ENCODE measurements around the gene CCT3.
"Not testable (repeated sequence)": the region's sequence is repeated elsewhere in the genome, so short reads cannot be mapped to it uniquely, and the experiment has no call there.

CCT3 gene

DNA sequence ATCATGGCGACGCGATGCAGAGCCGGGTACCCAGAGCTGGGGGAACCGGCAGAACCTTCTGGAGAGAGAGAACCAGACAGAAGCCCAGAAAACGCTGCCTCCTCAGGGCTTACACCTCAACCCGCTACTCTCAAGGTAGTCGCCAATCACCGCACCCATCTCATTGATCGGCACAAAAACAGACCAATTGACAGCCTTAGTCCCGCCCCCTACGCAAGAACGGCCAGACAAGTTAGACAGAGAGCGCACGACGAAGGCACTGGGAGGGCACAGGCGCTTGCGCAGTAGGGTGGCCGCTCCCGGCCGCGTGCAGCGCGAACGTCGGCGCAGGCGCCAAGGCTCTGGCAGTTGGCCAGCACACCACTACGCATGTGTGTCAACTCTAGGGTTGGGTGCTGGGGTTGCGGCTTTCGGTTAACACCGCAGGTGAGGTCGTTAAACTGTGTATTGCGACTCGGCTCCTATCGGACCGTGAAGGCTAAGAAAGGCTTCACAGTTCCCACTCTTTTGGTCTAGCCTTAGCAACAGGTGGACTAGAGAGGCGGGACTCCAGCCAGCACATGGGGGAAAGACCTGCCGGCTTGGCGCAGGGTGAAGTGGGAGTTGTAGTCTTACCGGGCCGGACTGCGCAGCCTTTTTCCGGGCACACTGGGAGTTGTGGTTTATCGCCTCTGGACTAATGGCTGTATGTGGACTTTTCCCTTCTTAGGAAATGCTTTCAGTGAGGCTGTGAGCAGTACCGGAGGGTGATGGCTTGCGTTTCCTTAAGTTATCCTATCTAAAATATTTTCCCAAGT, at the start of gene CCT3, which contains the start of gene TSACC:
TSS of gene CCT3 (minus strand) at position 113 of the 797 bp plus-strand sequence. CDS start at position 5, 108 bp downstream.
TSS of gene TSACC (plus strand) at position 347 of the 797 bp plus-strand sequence. CDS start 1,232 bp downstream, outside the sequence.
- peak; percentile 99 for DNase-seq

DNA sequence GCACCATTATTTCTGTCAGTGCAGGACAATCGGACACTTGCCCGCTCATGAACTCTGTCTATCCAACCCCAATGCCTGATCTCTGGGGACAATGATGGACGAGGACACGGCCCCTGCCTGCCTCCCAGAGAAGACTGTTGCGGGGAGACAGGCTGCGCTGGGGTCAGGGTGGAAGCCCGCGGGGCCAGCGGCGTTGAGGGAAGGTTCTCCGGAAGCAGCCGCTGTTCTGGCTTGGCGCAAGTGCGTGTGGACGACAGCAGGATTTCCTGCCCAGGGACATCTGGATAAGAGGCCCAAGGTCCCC, 49.7 kb upstream of the CCT3 start:
- no peak for DNase-seq

DNA sequence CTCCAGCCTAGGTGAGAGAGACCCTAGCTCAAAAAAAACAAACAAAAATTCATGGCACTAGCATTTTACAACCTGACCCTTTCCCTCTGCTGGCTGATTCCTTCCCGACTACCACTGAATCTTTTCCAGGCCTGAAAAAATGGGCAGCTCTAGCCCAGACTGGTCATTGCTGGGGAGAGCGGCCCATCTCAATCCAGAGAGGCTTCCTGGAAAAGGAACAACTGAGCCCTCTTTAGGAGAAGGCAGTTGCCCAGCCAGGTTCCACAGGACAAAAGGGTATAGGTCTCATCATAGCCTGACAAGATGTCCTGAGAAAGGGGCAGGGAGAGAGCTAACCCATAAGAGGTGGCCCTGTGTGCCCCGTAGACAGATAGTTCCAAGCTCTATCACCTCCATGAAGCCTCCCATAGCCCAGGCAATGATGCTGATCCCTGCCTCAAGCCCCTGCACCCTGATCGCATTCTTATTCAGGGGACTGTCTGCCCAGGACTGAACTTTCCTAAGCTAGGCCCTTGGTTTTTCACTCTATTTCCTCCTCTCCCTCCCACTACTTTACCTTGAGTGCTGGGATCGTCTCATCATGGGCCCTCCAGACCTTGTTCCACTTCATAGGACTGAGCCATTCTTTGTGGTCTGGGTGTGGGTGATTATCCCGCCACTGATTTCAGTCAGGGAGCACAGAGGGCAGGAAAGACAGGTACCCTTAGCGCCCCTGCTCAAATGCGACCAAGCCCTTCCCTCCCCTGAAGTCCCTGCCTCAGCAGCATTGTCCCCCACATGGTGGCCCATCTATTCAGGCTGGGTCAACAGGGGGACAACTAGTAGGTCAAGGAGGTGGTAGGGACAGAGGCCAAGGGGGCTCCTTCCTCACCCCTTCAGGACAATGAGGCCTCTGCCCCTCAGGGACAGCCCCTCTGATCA, 49.1 kb upstream of the CCT3 start:
- no peak for DNase-seq

DNA sequence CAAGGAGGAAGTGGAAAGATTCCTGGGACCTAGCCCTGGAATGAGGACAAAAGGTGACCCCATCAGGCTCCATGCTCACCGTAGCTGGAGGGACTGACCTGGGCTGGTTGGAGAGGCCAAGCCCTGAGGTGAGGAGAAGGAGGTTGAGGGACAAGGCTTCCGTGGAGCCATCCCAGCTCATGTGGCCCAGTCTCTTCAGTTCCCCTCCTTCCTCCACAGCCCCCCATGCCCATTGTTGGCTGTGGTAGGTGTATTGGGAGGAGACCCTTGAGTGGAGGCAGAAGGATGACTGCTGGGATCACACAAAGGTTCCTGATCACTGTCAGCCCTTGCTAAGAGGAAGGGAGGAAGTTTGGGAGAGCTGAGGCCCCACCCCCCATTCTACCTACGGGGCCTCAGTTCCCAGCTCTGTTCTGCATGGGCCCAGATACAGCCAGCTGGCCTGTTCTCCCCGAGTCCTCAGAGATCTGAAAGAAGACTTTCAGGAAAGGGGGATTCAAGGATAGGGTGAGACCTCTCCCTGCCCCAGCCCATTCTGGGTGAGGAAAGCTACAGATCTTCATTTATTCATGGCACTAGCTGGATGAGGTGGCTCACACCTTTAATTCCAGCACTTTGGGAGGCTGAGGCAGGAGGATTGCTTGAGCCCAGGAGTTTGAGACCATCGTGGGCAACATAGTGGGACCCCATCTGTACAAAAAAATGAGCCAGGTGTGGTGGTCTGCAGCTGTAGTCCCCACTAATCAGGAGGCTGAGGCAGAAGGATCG, 48.2 kb upstream of the CCT3 start:
- no peak for DNase-seq

DNA sequence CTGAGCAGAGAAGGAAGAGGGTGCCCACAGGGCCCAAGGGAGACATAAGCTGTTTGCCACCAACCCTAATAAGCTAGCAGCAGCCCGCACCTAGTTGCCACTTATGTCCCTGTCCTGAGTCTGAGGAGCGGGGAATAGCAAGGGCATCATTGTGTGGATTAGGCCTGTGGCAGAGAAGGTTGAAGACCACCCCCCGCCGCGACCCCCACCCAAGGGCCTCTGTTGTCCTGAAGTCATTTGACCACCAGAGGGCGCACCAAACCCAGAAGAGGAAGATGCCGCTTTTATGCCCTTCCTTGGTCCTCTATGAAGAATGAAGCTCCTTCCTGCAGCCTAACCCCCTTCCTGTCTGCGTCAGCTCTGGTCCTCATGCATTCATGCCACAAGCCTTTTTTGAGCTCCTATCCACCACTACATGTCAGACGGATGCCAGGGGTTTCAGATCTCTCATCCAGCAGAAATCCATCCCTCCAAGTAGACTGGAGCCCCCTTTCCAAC, 47.5 kb upstream of the CCT3 start:
- peak; percentile 48 for DNase-seq

DNA sequence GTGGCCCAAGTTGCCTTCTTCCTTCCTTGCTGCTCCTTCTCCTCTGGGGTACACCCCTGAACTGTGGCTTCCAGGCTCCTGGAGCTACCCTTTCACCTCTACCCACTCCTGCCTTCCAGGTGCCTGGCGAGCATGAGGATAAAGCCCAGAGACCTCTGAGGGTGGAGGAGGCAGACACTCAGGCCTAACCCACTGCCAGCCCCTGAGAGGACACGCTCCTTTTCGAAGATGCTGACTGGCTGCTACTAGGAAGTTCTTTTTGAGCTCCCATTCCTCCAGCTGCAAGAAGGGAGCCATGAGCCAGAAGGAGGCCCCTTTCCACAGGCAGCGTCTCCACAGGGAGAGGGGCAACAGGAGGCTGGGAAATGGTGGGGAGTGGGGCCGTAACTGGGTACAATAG, 46.6 kb upstream of the CCT3 start:
- no peak for DNase-seq

DNA sequence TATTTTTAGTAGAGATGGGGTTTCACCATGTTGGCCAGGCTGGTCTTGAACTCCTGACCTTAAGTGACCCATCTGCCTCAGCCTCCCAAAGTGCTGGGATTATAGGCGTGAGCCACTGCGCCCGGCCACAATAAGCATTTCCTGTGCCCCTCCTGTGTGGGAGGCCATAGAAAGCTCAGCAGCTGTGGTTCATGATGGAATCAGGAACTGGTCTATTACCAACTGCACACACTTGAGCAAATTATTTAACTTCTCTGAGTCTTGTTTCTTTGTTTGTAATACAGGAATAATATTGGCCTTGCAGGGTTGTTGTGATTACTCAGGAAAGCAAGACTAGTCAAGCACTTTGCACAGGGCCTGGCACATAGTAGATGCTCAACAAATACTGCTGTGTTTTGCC, 45.9 kb upstream of the CCT3 start:
- DNase-seq = no peak

DNA sequence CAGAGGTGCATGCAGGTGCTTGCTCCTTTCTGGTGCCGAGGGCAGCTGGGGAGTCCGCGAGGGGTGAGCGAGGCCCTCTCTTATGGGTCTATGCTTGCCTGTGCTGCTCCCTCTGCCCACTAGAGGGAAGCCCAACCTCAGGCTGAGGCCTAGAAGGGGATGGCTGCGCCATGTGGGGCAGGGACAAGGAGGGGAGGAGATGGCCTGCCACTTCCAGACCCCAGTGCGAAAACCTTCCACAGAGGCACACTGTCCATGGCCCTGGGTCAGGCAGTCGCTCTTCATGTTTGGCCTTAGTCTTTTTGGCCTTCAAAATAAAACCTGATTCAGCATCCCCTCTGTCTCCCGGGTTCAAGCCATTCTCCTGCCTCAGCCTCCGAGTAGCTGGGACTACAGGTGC, 44.9 kb upstream of the CCT3 start:
- peak; percentile 37 for DNase-seq

DNA sequence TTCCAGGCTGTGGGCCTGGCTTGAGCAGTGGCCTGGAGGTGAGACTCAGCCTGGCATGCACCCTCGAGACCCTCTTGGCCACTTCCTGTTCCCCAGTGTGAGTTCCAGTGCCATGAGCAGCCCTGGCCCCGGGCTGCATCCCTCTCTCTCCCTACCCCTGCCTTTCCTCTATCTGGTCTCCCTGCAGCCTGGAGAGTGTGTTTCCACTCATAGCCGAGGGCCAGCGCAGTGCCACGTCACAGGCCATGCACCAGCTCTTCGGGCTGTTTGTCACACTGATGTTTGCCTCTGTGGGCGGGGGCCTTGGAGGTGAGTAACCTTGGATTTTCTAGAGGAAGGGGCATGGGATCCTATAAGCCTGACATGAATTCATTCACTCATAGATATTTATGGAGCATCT, 44.5 kb upstream of the CCT3 start:
- DNase-seq = no peak

DNA sequence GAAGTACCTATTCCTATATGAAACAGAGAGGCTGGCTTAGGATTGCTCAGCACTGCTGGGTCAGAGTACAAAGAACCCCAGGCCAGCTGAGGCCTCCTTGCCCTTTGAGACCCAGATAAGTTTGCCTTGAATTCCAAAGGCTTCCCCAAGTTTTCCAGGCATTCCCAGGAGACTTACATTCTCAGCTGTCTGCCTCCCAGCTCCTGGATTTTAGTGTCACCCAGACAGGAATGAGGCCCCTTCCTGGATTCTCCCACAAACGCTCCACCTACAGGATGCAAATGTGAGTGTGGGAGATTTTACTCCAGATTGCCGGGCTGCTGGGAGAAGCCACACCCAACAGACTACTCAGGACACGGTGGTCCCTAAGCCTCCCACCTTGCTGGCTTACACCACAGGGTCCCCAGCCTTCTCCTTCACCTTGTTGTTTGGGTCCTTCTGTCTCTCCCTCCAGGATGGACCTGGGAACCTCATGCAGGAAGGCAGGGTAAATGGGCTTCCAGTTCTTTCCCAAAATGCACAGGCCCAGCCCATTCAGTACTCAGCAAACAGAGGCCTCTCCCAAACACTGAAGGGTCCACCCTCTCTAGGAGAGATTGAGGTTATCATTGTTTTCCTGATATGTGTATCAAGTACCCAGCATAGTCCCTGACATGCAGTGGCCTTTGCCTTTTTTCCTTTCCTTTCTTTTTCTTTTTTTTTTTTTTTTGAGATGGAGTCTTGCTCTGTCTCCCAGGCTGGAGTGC, 41.5 kb upstream of the CCT3 start:
- no peak for DNase-seq

DNA sequence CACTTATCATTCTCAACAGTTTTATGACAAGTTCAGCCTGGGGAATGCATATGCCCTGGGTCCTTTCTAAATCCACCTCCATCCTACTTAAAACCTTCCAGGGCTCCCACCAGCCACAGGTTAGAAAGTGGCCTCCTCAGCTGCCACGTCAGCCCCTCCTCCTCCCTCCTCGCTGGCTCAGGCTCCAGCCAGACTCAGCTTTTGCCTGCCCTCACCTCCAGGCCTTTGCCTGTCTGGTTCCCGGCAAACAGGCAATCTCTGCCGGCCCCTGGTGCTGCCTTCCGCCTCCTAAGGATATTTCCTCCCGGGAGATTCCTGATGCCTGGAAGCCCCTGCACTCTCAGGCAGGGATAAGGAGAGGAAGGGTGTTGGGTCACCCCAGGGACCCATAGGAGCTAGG, 40.5 kb upstream of the CCT3 start:
- DNase-seq = no peak

DNA sequence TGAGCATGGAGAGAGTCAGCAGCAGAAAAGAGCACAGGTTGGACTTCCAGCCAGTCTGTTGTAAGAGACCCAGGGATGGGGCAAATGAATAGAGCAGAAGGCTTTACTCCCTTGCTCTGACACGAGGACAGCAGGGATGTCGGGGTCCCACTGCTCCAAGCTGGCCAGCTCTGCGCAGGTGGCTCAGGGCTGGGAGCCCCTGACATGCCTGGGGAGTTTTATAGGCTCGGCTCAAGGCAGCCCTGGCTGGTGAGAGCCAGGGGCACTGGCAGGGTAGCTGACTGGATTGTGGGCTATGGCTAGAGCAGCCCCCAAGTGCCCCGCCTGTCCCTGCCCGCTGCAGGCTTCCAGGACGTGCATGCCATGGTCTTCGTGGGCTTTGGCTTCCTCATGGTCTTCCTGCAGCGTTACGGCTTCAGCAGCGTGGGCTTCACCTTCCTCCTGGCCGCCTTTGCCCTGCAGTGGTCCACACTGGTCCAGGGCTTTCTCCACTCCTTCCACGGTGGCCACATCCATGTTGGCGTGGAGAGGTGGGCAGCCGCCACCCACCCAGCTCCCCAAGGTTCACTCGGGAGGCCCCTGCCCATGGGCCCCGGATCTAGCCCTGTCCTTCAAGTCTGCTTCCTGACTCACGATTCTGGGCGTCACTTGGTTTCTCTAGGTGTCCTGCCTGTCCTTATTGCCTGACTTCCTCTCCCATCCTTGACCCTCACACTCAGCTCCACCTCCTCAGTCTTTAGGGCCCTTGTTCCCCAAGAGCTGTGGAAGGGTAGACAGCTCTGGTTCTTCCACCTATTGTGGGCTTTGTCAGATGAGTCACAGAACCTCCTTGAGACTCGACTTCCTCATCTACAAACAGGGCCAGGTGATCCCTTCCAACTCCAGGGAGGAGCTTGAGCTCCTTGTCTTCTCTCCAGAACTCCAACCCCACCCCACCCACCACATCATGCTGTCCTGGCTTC, 39.1 kb upstream of the CCT3 start:
- DNase-seq = no peak

DNA sequence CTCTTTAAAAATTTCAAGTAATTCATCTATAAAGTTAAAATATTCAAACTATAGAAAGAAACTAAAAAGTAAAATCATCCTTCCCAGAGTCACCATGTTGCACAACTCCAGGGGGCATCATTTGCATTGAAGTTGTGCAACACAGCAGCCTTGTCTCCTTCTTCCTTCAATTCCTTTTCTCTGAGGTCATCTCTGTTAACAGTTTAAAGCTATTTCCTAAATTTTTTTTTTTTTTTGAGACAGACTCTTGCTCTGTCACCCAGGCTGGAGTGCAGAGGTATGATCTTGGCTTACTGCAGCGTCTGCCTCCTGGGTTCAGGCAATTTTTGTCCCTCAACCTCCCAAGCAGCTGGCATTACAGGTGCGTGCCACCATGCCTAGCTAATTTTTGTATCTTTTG, 38.1 kb upstream of the CCT3 start:
- no peak for DNase-seq

DNA sequence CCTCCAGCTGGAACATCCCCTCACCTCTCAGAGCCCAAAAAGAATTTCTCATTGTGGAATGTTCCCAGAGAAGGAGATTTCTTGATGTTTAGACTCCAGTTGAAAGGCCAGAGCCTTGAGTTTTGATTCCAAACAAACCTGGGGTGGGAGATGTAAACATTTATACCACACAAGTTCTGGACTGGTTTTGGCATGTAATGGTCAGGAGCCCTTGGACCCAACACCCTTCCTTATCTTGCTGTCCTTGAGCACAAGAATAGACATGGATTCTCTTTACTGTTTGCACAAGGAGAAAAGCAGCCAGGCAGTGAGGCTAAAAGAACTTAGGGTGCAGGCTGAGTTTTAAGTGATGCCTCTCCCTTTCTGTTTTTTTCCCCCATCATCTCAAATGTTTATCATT, 35.5 kb upstream of the CCT3 start:
- no peak for DNase-seq

DNA sequence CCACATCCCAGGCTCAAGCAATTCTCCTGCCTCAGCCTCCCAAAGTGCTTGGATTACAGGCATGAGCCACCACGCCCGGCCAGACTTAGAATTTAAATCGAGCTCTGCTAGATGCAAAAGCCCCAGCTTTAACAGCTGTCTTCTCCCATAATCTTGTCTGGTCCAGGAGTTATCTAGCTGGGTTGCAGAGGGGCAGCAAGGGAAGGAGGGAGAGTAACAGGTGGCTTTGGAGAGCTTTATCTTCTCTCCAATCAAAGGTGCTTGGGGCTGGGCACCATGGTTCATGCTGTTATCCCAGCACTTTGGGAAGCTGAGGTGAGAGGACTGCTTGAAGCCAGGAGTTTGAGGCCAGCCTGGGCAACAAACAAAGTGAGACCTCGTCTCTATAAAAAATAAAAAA, 34.8 kb upstream of the CCT3 start:
- DNase-seq = no peak

DNA sequence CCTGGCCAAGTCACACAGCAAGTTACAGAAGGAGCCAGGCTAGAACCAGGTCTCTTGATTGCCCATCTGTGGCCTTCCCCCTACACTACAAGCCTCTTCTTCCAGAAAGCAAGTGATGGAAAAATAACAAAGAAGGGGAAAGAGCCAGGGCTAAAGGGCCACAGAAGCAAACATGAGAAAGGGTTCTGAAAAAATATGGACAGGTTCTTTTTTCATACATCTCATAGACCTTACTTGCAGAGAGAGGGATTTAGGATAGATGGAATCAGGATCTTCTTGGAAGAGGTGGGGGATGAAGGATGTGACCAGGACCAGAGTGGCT, 34.1 kb upstream of the CCT3 start:
- no peak for DNase-seq

DNA sequence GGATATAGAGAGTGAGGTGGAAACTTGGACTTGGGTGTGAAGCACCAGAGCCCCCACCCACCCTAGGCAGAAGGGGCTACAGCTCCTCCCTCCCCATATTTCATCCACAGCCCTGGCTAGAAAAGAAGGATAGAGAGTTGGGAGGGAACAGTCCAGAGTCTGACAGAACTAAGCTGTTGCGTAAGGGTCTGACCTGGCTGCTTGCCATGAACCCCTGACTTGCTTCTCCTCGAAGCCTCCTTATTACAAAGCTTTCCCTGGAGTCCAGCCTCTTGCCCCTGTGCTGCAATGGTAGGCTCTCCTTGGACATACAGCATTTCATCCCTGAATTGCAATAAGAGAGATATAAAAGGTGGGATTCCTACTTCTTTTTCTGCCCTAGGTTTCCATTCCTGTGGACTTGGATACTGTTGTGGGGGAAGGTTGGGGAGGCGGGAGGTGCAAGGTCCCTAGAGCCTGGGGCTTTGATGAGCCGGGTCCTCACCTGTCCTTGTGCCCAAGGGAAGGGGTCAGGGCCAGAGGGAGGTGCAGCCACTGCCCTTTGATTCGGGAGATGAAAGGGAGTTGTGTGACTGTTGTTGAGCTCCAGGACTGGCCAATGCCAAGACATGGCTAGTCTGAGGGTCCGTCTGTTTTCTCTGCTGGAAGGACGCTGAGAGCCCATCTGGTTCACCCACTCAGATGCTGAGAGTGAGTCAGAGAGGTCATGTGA, 33.6 kb upstream of the CCT3 start:
- no peak for DNase-seq

DNA sequence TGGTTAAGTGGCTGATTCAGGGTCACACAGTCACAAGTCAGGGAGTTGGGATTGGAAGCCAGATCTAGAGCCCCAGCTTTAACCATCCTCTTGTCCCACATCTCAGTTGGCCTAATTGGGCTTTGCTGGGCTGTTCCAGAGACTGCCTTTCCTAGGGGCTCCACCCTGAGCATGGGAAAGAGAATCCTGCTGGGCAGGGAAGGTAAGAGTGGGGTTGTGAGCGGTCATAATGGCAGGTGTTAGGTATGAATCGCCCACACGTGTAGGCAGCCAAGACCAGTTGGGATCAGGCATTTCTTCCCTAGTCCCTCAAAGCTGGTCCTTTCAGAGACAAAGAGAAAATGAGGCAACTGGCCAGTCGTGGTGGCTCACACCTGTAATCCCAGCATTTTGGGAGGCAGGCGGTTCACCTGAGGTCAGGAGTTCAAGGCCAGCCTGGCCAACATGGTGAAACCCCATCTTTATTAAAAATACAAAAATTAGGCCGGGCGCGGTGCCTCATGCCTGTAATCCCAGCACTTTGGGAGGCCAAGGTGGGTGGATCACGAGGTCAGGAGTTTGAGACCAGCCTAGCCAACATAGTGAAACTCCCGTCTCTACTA, 31.7 kb upstream of the CCT3 start:
- DNase-seq = not testable (repeated sequence)

DNA sequence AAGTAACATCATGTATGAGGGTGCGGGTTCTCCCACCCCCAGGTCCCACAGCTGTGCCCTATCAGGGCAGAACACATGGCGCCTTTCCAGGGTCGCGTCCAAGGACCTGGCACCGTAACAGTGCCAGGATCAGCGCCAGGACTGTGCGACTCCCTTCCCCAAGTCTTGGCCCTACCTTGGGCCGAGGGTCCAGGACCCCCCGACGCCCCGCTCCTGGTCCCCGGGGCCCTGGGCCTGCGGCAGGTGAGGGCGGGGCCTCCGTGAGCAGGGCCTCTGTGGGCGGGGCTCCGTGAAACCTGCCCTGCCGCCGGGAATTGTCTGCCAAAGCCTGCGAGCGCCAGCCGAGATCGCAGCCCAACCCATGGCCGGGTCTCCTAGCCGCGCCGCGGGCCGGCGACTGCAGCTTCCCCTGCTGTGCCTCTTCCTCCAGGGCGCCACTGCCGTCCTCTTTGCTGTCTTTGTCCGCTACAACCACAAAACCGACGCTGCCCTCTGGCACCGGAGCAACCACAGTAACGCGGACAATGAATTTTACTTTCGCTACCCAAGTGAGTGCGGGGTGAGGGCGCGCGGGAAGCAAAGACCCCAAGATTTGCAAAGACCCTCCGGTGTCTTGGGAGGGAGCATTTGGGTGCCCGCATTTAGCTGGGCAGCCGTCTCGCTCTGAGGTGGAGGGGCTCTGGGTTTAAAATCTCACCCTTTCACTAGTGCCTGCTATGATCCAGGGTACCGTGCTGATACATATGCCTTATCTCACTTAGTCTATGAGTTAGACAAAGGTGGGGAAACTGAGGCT, 31.0 kb upstream of the CCT3 start, which contains the start of gene RHBG:
TSS of gene RHBG (plus strand) at position 323 of the 796 bp plus-strand sequence. CDS start at position 362, 39 bp downstream.
- DNase-seq = no peak
